Right ventricle myocardium inferior (tissue), 1 donor: ENCODE data around the gene SGMS1. TPM values are rescaled to one million over a fixed set of nuclear protein-coding genes. Genes with fewer than 3 reads are reported as not detected.

Experiments
- ATAC-seq: fragments of 200-7000 bp; cut with Tn5 transposase; one replicate; pipeline ENCODE4 v1.9.1; 2020; ENCODE audit warnings: mild to moderate bottlenecking, moderate library complexity
- DNase-seq: peaks from one replicate; pipeline ENCODE4 v3.0.0; 2021; ENCODE audit errors: missing footprints
- intact Hi-C: fragments of 100-400 bp; cut with DNase I; formaldehyde crosslinking; loops from one replicate; pipeline ENCODE4 v1.11.0; 2022
- total RNA-seq: library from RNA; stranded (reverse); fragmentation: NEBNext Ultra II Directional; extraction: Animal tissue kit (Norgen Biotek cat#: 25700); gene quantifications from one replicate; pipeline ENCODE4 v1.2.1, GENCODE V29; 2021
- donor health status: DM: no; HTN: yes; CAD: no; lungs with severe emphysema.

The SGMS1 gene
- total RNA-seq, 1 donor from 2014 or later, result 23.1 TPM

DNA sequence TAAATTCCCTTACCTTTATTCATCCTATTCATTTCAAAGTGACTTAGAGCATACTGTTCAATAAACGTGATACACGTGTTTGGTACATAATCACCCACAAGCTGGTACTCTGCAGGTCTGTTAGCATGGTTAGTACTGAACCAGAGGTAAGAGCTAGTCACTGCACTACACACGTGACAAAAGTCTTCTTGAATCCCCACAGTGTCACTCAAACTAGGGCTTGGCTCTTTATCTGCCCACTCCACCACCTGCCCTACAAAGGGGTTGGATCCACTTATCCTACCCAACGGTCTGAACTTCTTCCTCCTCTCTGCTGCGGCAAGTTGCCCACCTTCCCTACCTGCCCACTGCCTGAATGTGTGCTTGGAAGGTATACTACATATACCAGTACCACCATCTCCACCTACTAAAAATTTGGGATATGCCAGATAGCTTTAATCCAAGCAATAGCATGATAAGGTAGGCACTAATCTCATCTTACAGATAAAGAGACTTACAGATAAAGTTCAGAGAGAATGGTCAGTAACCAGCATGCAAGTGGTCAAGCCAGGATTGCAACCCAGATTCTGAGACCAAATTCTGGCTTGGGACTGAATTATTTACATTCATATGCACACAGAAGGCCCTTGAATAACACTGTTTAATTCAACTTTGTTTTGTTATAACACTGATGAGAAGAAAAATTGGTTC is 92.2 kb downstream of the SGMS1 start:
- ATAC-seq, result no peak
- DNase-seq, result no peak
- intact Hi-C loops, result no loop called here

- DNase-seq (no peak), ATAC-seq (no peak)
- intact Hi-C loops, result no loop called here
Observed at GRCh38 chr10:50529660-50530059, 94.1 kb downstream of the SGMS1 start.

GRCh38 chr10:50528206-50528605 is 95.5 kb downstream of the SGMS1 start:
- no peak for DNase-seq
- ATAC-seq, result no peak
- intact Hi-C loops, result no loop called here

DNA sequence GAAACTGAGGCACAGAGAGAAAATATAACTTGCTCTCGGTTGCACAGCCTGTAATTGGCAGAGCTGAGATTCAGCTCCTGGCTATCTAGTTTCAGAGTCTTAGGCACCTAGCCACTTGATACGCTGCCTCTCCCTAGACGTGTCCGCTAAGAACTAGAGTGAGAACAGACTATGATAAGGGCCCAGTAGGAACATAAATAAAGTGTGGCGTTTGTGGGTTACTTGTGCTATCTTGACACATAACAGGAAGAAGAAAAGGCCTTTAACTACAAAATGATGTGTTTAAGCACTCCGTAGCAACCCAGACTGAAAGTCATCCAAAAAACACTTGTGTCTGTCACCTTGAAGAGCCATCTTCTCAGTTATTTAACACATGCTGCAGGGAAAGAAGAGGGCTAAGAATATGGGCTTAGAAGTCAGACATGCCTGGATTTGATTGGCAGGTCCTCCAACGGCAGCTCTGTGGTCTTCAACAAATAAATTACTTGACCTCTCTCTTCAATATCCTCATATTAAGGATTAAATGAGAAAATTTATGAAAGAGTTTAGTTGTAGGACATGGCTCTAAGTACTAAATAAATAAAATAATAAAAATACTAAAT is 96.2 kb downstream of the SGMS1 start:
- intact Hi-C loops, result no loop called here
- no peak for DNase-seq
- ATAC-seq, result peak; percentile 51

DNA sequence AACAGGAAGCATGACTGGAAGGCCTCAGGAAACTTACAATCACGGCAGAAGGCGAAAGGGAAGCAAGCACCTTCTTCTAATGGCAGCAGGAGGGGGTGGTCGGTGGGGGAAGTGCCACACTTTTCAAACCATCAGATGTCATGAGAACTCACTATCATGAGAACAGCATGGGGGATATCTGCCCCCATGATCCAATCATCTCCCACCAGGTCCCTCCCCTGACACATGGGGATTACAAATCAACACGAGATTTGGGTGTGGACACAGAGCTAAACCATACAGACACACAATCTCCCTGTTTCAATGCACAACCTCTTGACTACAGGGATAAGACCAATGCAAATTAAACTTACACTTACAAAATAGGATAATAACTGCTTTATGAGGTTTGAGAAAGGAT is 97.6 kb downstream of the SGMS1 start:
- intact Hi-C loops, result no loop called here
- no peak for ATAC-seq
- no peak for DNase-seq

GRCh38 chr10:50523357-50523756 is 100.4 kb downstream of the SGMS1 start:
- intact Hi-C loops, result no loop called here
- no peak for ATAC-seq
- DNase-seq, result no peak

DNA sequence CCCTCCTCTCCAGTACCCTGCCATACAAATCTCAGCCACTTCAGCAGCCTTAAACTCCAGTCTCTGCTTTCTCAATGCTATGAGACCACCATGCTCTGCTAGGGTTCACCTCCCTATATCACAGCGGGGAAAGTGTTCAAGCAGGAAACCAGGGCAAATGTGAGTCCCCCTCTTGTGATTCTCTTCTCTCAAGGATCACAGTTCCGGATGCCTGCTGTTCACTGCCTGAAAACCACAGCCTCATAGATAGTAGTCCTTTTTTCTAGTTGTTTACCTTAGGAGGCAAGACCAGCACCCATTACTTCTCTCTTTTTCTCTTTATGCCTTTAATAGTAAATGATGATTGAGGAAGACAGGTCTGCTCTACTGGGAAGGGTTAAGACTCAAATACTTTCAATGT is 100.8 kb downstream of the SGMS1 start:
- DNase-seq, result no peak
- intact Hi-C loops, result no loop called here
- ATAC-seq, result no peak

DNA sequence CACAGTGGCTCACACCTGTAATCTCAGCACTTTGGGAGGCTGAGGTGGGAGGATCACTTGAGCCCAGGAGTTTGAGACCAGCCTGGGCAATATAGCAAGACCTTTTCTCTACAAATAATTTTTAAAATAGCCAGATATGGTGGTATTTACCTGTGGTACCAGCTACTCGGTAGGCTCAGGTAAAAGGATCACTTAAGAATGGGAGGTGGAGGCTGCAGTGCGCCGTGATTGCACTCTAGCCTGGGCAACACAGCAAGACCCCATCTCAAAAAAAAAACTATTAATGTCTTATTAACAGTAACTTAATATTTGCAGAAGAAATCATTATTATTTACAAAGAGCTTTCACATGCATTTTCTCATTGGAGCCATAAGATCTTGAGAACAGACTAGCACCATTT is 103.6 kb downstream of the SGMS1 start:
- DNase-seq, result no peak
- no peak for ATAC-seq
- intact Hi-C loops, result no loop called here

DNA sequence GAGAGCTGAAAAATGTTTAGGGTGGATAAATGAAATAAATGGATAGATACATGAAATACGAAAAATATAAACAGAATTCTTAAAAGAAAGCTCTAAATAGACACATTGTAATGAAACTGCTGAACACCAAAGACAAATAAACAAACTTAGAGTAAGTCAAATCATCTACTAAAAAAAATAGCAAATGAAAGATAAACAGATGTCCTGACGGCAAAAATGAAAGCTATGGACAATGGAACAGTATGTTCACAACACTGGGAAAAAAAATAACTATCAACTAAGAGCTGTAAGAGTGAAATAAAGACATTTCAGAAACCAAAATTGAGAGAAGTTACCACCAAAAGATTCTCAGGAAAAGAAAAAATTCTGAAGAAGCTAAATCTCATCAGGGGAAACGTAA is 106.1 kb downstream of the SGMS1 start:
- intact Hi-C loops, result no loop called here
- ATAC-seq (no peak), DNase-seq (no peak)

GRCh38 chr10:50516171-50516570 is 107.6 kb downstream of the SGMS1 start:
- ATAC-seq, result no peak
- DNase-seq, result no peak
- intact Hi-C loops, result no loop called here

GRCh38 chr10:50515420-50515819 is 108.3 kb downstream of the SGMS1 start:
- intact Hi-C loops, result no loop called here
- DNase-seq (no peak), ATAC-seq (no peak)

DNA sequence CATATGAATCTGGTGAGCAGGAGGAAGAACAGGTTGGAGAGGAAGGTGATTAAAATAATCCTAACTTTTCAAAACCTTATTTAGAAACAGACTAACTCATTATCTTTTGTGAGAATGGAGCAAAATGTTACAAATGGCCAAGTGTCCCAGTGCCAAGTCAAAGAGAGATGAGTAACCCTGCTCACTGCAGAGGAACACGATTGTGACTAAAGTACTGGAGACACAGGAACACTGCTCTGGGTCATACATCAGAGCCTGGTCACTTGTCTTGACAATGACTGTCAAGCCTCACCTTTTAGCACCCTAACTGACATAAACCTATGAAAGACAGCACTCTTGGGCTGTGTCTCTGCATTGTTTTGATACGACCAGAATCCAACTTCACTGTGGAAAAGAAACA is 108.8 kb downstream of the SGMS1 start:
- no peak for ATAC-seq
- no peak for DNase-seq
- intact Hi-C loops, result no loop called here

DNA sequence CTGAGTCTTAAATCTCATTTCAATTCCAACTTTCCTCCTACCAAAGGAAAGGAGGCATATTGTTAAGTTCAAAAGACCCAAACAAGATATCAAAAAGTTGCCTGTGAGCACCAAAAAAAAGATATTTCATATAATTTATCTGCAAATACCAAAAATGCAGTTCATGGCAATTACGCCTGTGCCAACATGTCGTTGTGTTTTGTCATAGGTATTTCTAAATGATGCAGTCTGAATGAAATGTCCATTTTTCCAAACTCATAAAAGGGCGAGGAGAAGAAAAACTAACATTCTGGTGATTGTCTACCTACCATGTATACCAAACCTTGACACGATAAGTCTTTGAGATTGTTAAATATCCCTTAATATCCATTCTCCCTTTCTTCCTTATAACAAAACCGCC is 109.8 kb downstream of the SGMS1 start:
- intact Hi-C loops, result no loop called here
- no peak for ATAC-seq
- DNase-seq, result no peak

DNA sequence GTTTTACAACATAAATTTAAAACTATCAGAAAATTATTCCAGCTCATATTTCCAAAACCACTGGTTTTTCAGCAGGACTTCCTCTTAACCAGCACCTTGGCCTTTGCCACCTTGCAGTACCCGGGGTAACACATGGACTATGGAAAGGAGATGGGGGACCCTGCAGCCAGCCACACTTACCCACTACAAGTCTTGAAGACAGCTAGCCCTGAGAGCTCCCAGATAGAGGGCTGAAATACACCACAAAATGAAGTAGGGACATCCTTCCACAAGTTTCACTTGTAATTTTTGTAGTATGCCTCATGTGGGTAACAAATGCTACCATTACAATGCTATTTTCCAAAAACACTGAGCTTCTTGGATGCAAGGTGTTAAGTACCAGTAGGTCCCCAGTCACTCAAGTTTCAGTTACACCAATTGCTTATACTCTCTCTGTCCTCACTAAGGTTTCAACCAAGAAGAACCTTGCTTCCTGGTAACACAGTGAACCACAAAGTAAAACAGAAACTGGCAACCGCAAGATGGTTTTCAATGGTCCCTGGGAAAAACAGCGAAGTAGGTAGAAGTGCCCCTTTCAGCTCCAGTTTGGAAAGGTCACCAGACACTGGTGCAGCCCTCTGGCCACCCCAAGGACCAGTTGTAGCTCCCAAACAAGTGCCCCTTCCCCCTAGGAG is 110.9 kb downstream of the SGMS1 start:
- no peak for DNase-seq
- intact Hi-C loops, result no loop called here
- ATAC-seq, result no peak

GRCh38 chr10:50512214-50512595 is 111.6 kb downstream of the SGMS1 start:
- intact Hi-C loops, result no loop called here
- no peak for DNase-seq
- no peak for ATAC-seq

- DNase-seq, result no peak
- intact Hi-C loops, result no loop called here
- ATAC-seq, result no peak
Observed at GRCh38 chr10:50511492-50512213, 112.1 kb downstream of the SGMS1 start.

GRCh38 chr10:50510517-50511473 is 113.0 kb downstream of the SGMS1 start:
- ATAC-seq (no peak), DNase-seq (no peak)
- intact Hi-C loops, result no loop called here

DNA sequence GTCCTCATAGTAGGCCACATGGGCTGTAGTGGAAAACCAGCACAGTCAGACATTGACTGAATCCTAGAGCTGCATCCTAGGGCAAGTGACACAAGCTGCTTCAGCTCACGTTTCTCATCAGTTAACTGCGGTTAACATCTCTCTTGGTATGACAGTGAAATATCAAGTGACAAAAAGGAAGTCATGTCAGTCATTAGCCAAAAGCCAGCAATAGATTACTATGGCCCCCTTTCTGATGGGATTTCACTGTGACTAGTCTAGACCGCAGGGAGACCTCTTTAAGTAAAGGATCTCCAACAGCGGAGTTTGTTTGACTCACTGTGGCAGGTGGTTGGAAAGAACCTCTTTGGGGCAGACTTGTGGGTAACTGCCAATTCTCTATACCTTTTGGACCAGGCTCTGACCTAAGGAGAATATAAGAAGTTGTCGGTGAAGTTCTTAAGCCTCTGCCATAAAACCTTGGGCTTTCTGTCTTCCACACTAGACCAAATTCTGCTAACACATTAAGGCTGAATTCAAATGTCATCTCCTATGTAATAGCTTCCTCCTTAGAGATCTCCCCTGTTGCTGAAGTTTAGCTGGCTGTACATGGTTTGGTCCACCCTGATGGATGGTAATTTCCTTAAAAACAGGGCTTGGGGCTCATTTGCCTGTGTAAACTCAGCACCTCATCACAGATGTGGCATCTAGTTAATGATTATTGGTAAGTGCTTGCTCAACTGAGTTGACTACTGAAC is 115.3 kb downstream of the SGMS1 start:
- DNase-seq (no peak), ATAC-seq (no peak)
- intact Hi-C loops, result no loop called here
